ENCODE results near the gene SLC16A3.

SLC16A3 gene

DNA sequence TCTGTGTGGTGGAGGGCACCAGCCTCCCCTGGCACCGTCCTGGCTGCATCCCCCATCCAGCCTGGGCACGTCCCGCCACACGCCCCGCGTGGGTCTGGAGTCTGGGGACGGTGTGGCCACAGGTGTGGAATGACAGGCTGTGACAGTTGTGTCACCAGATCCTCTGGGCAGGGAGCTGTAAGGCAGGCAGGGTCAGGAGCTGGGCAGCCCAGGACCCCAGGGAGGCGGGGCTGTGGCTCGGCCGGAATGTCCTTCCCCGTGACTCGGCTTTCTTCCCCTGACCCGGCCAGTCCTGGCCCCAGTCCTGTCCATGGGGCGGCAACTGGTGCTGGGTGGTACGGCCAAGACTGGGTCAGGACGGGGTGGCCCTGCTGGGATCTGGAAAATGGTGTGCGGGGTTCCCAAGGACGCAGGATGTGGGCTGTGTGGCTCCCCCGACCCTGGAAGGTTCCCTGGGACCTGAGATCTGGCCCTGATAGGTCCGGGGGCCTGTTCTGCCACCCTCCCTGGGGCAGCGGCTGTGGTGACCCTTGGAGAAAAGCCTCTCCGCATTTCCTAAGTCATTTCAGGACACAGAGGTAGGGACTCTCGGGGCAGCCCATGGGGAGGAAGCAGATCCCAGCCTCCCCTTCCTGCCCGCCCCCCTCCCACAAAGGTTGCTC, 3.3 kb upstream of the SLC16A3 start:
- TF ChIP-seq, protein P1, sequence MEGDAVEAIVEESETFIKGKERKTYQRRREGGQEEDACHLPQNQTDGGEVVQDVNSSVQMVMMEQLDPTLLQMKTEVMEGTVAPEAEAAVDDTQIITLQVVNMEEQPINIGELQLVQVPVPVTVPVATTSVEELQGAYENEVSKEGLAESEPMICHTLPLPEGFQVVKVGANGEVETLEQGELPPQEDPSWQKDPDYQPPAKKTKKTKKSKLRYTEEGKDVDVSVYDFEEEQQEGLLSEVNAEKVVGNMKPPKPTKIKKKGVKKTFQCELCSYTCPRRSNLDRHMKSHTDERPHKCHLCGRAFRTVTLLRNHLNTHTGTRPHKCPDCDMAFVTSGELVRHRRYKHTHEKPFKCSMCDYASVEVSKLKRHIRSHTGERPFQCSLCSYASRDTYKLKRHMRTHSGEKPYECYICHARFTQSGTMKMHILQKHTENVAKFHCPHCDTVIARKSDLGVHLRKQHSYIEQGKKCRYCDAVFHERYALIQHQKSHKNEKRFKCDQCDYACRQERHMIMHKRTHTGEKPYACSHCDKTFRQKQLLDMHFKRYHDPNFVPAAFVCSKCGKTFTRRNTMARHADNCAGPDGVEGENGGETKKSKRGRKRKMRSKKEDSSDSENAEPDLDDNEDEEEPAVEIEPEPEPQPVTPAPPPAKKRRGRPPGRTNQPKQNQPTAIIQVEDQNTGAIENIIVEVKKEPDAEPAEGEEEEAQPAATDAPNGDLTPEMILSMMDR (IDR thresholded peaks at IDR 0.05; ENCODE audit: low read length, missing control alignments) = no peak
- DNase-seq (ENCODE audit: low read depth) = no peak
- no peak overlapping the region for H3K4me3 ChIP-seq (replicated peaks; ENCODE audit: low read depth, low read length)

GRCh38 chr17:82226146-82226808, 2.6 kb upstream of the SLC16A3 start:
- no peak overlapping the region for H3K4me3 ChIP-seq (replicated peaks; ENCODE audit: low read depth, low read length)
- no peak for DNase-seq (ENCODE audit: low read depth)
- TF ChIP-seq, protein P1 (IDR thresholded peaks at IDR 0.05; ENCODE audit: low read length, missing control alignments) = no peak

GRCh38 chr17:82226809-82227628, 1.8 kb upstream of the SLC16A3 start:
- TF ChIP-seq, protein P1 (IDR thresholded peaks at IDR 0.05; ENCODE audit: low read length, missing control alignments) = no peak
- no peak overlapping the region for H3K4me3 ChIP-seq (replicated peaks; ENCODE audit: low read depth, low read length)
- no peak for DNase-seq (ENCODE audit: low read depth)

DNA sequence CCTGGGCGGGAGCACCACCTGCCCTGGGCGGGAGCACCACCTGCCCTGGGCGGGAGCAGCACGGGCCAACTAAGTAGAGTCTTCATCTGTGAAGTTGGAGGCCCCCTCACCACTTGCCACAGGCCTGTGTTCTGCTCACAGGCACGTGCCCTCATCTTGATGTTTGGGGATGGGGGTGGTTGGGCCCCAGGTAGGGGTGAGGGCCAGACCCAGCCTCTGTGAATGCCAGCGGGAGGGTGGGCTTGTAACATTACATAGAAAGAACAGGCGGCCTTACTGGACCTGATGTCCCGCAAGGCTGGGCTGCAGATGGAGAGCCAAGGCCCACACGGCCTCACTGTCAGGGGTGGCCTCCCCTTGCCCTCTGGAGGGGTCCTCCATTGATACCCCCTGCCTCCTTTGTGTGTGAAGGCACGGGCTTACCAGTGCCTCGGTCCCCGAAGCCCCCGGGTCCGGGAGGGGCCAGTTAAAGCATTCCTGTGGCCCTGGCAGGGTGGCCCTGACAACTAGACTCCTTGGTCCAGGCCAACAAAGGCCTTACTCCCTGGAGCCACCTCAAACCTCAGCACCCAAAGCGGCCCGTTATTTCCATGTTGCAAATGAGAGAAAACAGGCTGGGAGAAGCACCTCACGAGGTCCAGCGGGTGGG, 1.1 kb upstream of the SLC16A3 start:
- TF ChIP-seq, protein P1 (IDR thresholded peaks at IDR 0.05; ENCODE audit: low read length, missing control alignments) = no peak
- DNase-seq (ENCODE audit: low read depth) = no peak
- peak overlapping the region; percentile 47 for H3K4me3 ChIP-seq (replicated peaks; ENCODE audit: low read depth, low read length)

GRCh38 chr17:82228278-82228841, 482 bp upstream of the SLC16A3 start:
- DNase-seq (ENCODE audit: low read depth) = no peak
- TF ChIP-seq, protein P1 (IDR thresholded peaks at IDR 0.05; ENCODE audit: low read length, missing control alignments) = no peak
- H3K4me3 ChIP-seq (replicated peaks; ENCODE audit: low read depth, low read length) = peak overlapping the region; percentile 47

Measured in fibroblast of pulmonary artery (primary cell).